DOHH2 (cell line): ENCODE measurements around the gene LRP2.

Experiments
- H3F3A ChIP-seq: fragments of 200-600 bp; sonication (generic), shearing (Covaris generic); 2 replicates; pipeline ENCODE4 v1.6.0; 2016; ENCODE audit warnings: antibody characterized with exemption, mild to moderate bottlenecking; ENCODE audit not compliant: control insufficient read depth, insufficient read depth
- H3K27ac ChIP-seq: fragments of 200-600 bp; sonication (generic); 2 replicates; pipeline ENCODE4 v1.5.1; 2014; ENCODE audit warnings: low read depth, mild to moderate bottlenecking, low read length, moderate library complexity
- H3K27me3 ChIP-seq: fragments of 200-600 bp; sonication (generic); 2 replicates; pipeline ENCODE4 v1.6.1; 2014; ENCODE audit warnings: mild to moderate bottlenecking, low read length, mixed read lengths; ENCODE audit not compliant: control insufficient read depth
- H3K36me3 ChIP-seq: fragments of 200-600 bp; sonication (generic); 2 replicates; pipeline ENCODE4 v1.6.1; 2014; ENCODE audit warnings: mild to moderate bottlenecking, low read length, moderate library complexity, mixed read lengths; ENCODE audit not compliant: control insufficient read depth
- H3K4me1 ChIP-seq: fragments of 200-600 bp; sonication (generic); 2 replicates; pipeline ENCODE4 v1.6.1; 2014; ENCODE audit warnings: mild to moderate bottlenecking, low read length, mixed read lengths; ENCODE audit not compliant: control insufficient read depth
- H3K4me2 ChIP-seq: fragments of 200-600 bp; sonication (generic); 2 replicates; pipeline ENCODE4 v1.6.0; 2014; ENCODE audit warnings: mild to moderate bottlenecking, low read length, moderate library complexity
- H3K4me3 ChIP-seq: fragments of 200-600 bp; sonication (generic); 2 replicates; pipeline ENCODE4 v1.5.1; 2014; ENCODE audit warnings: mild to moderate bottlenecking, low read length, mixed read lengths
- H3K79me2 ChIP-seq: fragments of 200-600 bp; sonication (generic); 2 replicates; pipeline ENCODE4 v1.6.1; 2014; ENCODE audit warnings: mild to moderate bottlenecking, low read length, mixed read lengths; ENCODE audit not compliant: control insufficient read depth
- H3K9me2 ChIP-seq: fragments of 200-600 bp; sonication (generic); replicated peaks from 2 replicates; pipeline ENCODE4 v1.6.1; 2014; ENCODE audit warnings: mild to moderate bottlenecking, low read length, mixed read lengths; ENCODE audit not compliant: control insufficient read depth
- H3K9me3 ChIP-seq: fragments of 200-600 bp; sonication (generic); 2 replicates; pipeline ENCODE4 v1.6.1; 2014; ENCODE audit warnings: antibody characterized with exemption, low read length, mixed read lengths; ENCODE audit not compliant: control insufficient read depth, insufficient read depth
- H4K20me1 ChIP-seq: fragments of 200-600 bp; sonication (generic); 2 replicates; pipeline ENCODE4 v1.6.0; 2014; ENCODE audit warnings: low read depth, mild to moderate bottlenecking, antibody characterized with exemption, low read length, moderate library complexity; ENCODE audit not compliant: control insufficient read depth, insufficient read depth
- EZH2phosphoT487 ChIP-seq: fragments of 200-600 bp; sonication (generic); IDR thresholded peaks from 2 replicates; pipeline ENCODE4 v1.6.1; 2017; ENCODE audit warnings: borderline replicate concordance, mild to moderate bottlenecking, antibody characterized with exemption, low read length, moderate library complexity, mixed read lengths
- TF ChIP-seq, protein P1 (sequence below): fragments of 200-600 bp; sonication (generic); IDR thresholded peaks from one replicate; pipeline ENCODE4 v1.5.1; 2014; ENCODE audit warnings: antibody characterized with exemption, mild to moderate bottlenecking, low read depth, low read length; ENCODE audit not compliant: poor library complexity, severe bottlenecking

LRP2 gene

DNA sequence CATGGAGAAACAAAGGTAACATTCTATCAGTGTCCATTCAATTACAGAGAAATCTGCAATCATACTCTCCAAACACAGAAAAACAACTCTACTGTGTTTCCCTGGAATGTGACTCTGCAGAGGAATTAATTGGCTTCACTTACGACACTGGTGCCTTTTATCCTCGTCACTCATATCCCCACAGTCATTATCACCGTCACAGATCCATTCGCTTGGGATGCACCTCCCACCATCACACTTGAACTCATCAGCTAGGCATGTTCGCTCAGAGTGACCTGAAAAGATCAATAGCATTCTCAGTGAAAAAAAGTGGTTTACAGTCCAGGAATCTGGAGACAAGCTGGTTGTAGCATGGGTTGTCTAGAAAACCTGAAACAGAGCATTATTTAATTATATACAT, 168.7 kb downstream of the LRP2 start:
- no peaks in the 10 kb centered on the region for H3K36me3 ChIP-seq
- H3F3A ChIP-seq = no peaks in the 10 kb centered on the region
- H3K27me3 ChIP-seq = no peaks in the 10 kb centered on the region
- no peaks in the 10 kb centered on the region for H3K79me2 ChIP-seq
- no peak overlapping the region for H3K27ac ChIP-seq
- no peak overlapping the region for H3K4me2 ChIP-seq
- H3K9me3 ChIP-seq = no peaks in the 10 kb centered on the region
- no peak for TF ChIP-seq EZH2phosphoT487
- H3K4me1 ChIP-seq = no peaks in the 10 kb centered on the region
- no peaks in the 10 kb centered on the region for H3K9me2 ChIP-seq
- H3K4me3 ChIP-seq = no peak overlapping the region
- H4K20me1 ChIP-seq = no peaks in the 10 kb centered on the region

DNA sequence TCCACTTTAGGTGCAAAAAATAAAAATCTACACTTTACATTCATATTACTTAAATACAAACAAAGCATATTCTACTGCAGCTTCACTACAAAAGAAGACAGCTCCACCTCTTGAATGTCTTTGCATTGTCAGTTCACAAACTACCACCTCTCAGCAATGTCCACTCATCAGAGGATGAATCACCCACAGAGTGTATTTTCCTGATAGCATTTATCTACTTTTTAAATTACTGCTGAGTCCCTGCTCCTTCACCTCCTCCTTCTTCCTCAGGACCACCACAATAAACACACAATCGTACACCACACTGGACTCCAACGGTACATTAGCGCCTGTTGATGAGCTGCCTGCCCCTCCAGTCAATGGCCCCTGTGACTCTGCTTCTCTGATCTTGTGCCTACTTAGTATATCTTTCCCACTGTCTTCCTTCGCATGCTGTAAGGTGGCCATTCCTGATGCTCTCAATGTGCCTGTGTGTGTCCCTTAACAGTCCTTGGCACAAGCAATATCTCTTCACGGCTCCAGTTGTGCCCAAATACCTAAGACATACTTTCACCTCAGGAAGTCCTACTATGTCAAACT, 172.0 kb downstream of the LRP2 start:
- Histone ChIP-seq H3K9me2 (no peaks in the 10 kb centered on the region), H3K36me3 (no peaks in the 10 kb centered on the region), H3K79me2 (no peaks in the 10 kb centered on the region), H4K20me1 (no peaks in the 10 kb centered on the region), H3F3A (no peaks in the 10 kb centered on the region), H3K4me3 (no peak overlapping the region), H3K27me3 (no peaks in the 10 kb centered on the region; the same call in 1 of the 2 replicates), H3K4me1 (no peaks in the 10 kb centered on the region), H3K4me2 (no peak overlapping the region), H3K9me3 (no peaks in the 10 kb centered on the region), H3K27ac (no peak overlapping the region)
- TF ChIP-seq EZH2phosphoT487 = no peak
- TF ChIP-seq, protein P1, sequence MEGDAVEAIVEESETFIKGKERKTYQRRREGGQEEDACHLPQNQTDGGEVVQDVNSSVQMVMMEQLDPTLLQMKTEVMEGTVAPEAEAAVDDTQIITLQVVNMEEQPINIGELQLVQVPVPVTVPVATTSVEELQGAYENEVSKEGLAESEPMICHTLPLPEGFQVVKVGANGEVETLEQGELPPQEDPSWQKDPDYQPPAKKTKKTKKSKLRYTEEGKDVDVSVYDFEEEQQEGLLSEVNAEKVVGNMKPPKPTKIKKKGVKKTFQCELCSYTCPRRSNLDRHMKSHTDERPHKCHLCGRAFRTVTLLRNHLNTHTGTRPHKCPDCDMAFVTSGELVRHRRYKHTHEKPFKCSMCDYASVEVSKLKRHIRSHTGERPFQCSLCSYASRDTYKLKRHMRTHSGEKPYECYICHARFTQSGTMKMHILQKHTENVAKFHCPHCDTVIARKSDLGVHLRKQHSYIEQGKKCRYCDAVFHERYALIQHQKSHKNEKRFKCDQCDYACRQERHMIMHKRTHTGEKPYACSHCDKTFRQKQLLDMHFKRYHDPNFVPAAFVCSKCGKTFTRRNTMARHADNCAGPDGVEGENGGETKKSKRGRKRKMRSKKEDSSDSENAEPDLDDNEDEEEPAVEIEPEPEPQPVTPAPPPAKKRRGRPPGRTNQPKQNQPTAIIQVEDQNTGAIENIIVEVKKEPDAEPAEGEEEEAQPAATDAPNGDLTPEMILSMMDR = no peak

DNA sequence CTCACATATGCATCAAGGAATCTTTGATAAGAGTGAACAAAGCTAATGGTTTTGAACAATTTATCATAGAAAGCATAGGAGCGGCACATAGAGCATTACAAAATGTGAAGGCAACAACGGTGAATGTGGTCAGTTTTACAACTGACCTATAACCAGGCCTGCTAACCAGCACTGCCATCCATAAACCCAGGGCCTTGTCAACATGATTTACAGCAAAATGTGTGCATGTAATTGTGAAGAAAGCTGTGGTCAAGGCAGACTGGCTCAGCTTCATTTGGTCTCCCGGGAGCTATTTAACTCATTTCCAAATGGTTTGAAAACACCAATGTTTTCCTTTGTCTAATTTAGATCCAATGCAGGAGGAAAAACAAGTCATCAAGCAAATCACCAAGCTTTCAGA, 173.2 kb downstream of the LRP2 start:
- Histone ChIP-seq H3K79me2 (no peaks in the 10 kb centered on the region), H3K4me1 (no peaks in the 10 kb centered on the region), H3K4me2 (no peak overlapping the region), H3K27me3 (no peaks in the 10 kb centered on the region; the same call in 1 of the 2 replicates), H3K9me2 (no peaks in the 10 kb centered on the region), H3K36me3 (no peaks in the 10 kb centered on the region), H3K4me3 (no peak overlapping the region), H3K9me3 (no peaks in the 10 kb centered on the region), H4K20me1 (no peaks in the 10 kb centered on the region), H3F3A (no peaks in the 10 kb centered on the region), H3K27ac (no peak overlapping the region)
- TF ChIP-seq, protein P1 = no peak
- no peak for TF ChIP-seq EZH2phosphoT487

DNA sequence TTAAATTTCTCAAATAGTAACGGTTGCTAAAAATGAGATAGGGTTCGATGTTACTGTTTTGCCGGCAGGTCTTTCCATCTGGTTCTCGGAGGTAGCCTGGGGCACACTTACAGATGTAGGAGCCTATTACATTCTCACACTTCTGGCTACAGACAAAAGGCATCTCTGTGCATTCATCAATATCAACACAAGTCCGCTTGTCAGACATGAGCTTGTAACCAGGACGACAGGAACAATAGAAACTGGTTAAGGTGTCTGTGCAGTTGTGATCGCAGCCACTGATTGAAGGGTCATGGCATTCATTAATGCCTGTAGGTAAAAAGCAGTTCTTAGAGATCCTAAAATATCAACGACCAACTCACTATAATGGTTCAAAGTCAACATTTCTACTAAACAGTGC, 176.6 kb downstream of the LRP2 start:
- Histone ChIP-seq H3K9me3 (no peaks in the 10 kb centered on the region), H3K27me3 (no peaks in the 10 kb centered on the region; the same call in 1 of the 2 replicates), H4K20me1 (no peaks in the 10 kb centered on the region), H3F3A (no peaks in the 10 kb centered on the region), H3K4me2 (no peak overlapping the region), H3K4me1 (no peaks in the 10 kb centered on the region), H3K36me3 (no peaks in the 10 kb centered on the region), H3K79me2 (no peaks in the 10 kb centered on the region), H3K9me2 (no peaks in the 10 kb centered on the region), H3K27ac (no peak overlapping the region), H3K4me3 (no peak overlapping the region)
- no peak for TF ChIP-seq EZH2phosphoT487
- TF ChIP-seq, protein P1 = no peak
